NCI-H69 (cell line): ENCODE data around the gene TRIM17.

Experiments
- DNase-seq: peaks from one replicate; lab custom pipeline; 2025; lab: John Stamatoyannopoulos, UW

TRIM17 gene

DNA sequence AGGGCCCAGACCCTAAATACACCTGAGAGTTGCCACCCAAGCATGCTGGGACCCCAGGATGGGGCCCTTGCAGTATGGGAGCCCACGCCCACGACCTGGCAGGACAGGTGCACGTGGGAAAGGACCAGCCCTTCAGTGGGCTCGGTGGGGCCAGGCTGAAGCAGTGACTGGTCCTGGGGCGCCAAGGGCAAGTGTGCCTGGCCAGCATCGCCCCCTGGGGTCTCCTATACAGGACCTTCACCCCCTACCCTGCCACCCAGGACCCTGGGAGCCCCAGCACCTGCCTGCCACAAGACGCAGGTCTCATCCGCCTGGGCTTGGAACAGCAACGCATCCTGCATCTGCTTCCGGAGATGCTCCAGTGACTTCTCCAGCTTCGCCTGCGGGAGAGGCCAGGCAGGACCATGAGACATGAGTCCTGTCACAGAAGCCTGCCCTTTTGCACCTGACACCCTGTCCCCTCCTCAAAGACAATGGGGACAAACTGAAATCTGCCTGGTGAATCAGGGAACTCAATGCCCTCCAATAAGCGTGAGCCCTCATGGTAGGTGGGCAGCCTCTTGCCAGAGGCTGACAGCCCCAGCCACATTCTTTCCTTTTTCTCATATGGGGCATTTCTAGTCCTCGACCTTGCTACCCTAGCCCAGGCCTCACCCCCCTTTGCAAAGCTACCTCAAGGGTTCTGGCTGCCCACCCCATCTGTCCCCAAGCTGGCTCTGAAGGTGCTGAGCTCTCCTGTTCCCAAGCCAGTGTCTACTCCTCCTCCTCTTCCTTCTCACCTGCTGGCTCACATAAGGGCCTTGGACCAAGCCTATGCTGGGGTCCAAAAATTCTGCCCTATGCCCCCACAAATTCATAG lies 14.7 kb downstream of the TRIM17 start:
- DNase-seq, result no peak

DNA sequence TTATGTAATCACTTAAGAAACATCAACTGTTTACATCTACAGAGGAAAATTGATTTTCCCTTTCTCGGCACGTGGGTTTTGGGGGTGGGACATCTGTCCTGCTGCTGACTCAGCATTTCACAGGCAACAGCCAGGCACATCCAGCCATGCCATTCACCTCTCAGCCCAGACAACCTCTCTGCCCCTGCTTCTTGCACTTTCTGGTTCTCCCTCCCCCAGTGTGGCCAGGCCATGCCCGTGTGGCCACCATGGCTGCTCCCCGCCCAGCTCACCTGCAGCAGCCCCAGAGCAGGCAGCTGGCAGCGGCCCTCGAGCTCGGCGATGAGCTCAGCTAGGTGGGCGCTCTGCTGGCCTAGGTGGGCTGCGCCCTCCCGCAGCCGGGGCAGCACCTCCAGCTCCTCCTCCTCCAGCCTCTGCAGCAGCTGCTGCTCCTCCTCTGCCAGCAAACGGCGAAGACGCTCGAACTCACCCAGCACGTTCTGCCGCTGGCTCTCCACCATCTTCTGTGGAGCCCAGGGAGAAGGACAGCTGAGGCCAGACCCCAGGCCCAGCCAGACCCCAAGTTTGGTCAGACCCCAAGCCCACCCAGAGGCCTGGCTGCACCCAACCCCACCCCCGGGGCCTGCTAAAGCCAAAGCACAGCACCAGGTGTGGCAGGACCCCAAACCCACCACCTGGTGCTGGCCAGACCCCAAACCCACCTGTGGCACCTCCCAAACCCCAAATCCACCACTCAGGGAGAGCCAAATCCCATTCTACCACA lies 15.8 kb downstream of the TRIM17 start:
- DNase-seq, result no peak

DNA sequence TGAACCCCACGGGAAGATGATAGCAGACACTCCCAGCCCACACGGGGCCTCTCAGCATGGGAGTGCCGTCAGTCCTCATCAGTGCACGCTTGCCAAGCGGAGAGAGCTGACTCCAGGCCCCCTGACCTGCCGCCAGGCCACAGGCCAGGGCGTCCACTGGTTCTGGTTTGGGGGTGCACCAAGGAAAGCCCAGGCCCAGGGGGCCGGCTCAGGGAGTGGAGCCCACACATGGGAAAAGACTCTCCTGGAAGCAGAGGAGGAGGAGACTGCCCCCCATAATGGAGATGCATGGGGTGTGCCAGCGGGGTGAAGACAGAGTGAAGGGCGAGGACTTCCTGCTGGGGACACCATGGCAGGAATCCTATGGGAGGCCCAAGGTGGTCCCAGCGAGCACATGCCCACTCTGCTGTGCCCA lies 16.4 kb downstream of the TRIM17 start:
- DNase-seq, result no peak

DNA sequence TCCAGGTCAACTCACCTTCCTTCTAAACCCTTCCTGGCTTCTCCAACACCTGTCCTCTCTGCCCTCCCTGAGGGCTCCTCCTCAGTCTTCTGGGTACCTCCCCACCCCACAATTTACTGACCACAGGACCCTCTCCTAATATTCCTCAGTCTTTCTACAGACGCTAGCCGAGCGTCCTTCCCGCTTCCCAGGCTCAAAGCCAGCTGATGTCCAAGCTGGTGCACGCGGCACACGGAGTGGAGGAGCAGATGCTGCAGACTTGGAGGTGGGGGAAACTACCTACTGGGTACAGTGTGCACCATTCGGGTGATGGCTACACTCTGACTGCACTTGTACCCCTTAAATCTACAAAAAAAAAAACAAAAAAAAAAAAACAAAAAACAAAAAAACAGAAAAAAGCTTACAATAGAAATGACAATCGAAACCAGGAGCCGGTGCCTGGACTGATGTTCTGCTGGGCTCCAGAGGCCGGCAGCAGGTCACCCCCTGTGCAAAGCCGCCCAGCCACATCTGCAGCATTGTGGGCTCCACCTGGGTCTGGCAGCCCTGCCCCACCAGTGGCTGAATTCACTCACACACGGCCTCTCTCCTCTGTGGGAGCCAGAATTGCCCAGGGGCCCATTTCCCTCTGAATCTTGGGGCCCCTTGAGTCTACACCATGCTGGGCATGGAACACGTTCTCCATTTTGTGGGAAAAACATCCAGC lies 17.0 kb downstream of the TRIM17 start:
- DNase-seq, result no peak

DNA sequence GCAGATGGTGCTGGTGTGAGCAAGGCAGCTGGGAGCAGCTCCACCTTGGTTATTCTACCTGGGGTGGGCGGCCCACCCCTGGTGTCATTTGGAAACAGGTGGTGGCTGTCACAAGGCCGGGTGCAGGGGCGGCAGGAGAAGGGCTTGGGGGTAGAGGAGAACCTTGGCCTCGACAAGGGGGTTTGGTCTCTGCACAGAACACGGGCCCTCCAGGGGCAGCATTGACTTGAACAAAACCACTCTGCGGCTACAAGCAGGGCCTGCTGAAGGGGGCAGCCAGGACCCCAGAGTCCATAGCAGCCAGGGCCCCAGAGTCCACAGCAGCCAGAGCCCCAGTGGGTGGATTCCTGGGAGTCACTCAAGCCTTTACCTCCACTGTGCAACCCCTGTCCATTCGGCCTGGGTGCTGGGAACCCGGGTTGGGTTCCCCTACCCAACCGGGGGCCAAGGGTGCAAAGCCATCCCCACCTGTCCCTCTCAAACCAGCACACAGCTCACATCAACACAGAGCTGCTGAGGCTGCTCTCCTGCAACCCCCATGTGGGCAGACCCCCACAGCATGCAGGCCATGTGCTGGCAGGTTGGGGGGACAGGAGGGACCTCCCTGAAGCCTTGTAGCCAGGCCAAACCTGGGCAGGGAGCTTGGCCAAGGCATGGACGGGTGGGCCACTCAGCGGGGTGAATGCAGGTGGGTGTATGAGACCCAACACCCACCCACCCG lies 17.8 kb downstream of the TRIM17 start:
- DNase-seq, result no peak

DNA sequence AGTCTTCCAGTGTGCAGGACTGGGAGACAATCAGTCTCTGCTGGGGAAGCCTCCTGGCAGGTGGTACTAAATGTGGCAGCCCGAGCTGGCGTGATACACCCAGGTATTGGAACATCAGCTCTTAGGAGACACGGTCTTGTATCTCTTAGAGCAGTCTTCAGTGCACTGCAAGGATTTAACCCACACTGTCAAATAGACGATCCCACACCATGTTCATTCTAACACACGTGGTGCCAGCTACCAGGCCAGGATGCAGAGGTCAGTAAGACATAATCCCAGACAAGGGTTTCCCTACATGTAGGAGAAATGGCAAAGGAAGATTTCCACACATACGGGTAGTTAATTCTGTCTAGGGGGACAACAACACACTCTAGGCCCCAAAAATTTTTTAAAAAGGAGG lies 18.7 kb downstream of the TRIM17 start:
- no peak for DNase-seq

DNA sequence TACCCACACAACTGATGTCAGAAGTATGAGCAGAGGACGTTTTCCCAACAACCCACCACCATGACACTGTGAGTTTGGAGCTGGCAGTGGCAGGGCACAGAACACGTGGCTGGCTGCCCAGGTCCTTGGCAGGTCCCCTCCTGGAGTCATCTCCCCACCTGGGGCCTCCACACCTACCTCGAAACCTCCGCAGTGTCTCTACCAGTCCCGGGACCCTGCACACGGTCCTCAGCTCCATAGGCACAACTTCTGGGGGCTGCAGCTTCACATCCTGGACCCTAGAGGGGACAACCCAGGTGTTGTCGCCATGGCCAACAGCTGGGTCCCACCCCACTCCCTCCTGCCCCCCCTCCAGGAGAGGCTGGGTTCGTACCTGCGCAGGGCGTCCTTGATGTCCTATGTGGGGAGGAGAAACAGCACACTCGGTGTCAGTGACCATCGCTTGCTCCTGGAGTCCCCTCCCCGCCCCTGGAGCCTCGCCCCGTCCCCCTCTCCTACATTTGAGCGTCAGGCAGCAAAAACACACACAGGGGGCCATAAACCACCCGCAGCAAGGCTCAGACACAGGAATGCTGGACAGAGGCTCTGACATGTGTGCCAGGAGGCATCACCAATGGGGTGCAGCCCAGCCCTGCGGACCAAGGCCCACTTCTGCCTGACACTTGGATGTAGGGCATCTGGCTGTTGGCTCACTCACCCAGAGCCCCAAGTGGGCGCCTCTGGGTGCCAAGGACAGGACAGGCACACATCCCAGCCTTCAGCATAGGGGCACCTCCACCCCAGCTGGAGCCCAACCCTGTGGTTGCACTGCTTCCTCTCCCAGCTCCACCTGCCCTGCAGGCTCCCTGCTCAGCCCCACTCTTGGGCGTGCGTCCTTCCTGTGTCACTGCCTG lies 19.6 kb downstream of the TRIM17 start:
- DNase-seq, result no peak

DNA sequence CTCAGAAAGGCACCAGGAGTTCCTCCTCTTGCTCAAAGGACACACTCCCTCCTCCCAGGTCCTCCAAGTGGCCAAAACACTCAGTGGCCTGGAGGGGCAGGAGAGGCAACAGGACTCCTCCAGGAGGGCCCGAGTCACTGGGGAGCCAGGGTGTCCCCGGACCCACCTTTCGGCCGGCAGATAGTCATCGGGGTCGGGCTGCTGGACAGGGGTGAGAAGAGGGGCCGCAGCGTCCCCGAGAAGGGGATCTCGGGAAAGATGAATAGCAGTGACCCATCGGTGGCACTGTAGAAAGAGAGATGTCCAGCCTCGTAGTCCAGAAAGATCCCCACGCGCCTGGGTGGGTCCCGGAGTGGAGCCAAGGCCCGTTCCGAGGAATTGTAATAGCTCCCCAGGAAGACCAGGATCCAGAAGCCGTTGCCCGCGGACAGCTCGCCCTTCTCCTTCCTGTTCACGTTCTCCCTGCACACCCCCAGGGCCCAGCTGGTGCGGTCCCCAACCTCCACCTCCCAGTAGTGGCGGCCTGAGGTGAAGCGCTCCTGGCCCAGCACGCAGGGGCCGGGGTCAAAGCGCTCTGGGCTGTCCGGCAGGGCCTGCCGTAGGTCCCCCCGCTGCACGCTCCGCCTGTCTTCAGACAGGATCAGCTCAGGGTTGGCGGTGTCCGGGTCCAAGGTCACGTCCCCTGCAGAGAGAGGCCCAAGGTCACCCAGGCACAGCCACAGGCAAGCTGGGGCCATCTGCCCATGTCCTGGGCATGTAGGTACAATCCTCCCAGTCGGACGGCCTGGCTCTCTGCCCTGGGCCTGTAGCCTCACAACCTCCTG lies 21.9 kb downstream of the TRIM17 start:
- no peak for DNase-seq

DNA sequence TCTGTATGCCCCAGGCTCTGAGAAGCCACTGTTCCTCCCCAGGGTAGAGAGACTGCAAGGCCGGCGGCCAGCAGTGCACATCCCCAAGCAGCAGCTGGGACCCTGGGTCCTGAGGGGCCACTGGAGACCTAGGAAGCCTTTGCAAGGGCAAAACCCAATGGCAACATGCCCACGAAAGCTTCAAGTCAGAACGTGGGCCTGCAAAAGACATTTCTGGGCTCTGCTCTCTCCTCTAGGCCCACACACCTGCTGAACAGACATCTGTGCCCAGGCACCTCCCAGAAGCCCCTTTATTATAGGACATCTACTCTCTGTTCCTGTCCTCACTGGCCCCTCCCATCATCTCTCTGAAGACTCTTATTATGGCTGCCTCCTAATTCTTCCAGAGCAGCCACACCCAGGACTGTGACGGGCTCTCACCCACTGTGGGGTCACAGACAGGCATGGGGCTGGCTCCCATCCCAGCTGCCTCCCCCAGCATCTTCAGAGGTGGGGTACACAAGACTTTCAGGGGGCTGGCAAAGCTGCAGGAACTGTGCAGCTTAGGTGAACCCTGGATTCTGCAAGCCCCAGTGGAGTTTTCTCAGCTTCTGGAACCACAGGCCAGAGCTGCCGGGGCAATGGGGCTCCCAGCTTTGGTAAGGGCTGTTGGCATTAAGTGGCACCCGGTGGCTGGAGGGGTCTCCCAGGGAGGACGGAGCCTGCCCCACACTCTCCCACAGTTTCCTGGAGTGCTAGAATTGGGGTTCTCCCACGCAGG lies 22.7 kb downstream of the TRIM17 start:
- no peak for DNase-seq

DNA sequence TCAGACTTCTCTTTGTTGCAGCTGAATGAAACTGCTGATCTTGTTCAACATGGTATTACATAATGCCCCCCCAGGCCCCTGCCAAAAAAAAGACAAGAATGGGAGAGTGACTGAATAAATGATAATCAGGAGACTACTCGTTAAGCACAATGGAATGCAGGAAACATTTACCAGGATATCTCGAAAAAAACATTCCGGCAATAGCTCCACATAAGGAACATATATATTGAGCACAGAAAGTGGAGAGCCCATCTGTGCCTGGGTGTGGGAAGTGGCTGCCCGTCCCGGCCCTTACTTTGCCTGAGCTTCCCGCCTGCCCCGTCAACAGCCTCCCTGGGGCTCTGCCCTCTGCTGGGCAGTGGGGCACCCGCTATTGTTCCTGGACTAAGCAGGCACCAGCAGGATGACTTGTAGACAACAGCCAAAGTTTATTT lies 23.4 kb downstream of the TRIM17 start:
- no peak for DNase-seq

DNA sequence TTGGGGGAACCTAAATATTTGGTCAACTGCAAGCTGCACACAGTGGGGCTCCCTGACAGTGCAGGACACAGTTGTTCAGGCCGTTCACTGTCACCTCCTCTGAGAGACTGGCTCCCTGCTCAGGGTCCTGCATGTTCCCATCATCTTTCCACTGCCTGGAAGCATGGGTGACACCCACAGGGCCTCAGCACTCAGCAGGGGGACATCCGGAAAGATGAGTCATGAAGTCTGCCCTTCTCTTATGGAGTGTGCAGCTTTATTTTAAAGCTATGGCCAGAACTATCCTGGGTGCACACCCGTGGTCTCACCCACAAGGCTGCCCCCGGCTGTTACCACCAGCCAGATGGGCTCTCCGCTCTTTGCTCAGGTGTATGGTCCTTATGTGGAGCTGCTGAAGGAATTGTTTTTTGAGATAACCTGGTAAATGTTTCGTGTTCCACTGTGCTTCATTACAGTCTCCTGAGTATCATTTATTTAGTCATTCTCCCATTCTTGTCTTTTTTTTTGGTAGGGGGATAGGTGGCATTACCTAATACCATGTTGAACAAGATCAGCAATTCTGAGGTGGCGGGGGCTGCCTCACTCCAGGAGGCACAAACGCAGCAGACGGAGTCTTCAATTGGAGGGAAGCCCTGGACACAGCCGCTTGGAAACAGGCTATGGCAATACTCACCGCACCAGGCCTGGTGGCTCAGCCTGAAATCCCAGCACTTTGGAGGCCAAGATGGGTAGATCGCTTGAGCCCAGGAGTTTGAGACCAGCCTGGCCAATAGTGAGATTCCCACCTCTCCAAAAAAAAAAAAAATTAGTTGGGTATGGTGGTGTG lies 24.3 kb downstream of the TRIM17 start:
- DNase-seq, result peak; percentile 31

DNA sequence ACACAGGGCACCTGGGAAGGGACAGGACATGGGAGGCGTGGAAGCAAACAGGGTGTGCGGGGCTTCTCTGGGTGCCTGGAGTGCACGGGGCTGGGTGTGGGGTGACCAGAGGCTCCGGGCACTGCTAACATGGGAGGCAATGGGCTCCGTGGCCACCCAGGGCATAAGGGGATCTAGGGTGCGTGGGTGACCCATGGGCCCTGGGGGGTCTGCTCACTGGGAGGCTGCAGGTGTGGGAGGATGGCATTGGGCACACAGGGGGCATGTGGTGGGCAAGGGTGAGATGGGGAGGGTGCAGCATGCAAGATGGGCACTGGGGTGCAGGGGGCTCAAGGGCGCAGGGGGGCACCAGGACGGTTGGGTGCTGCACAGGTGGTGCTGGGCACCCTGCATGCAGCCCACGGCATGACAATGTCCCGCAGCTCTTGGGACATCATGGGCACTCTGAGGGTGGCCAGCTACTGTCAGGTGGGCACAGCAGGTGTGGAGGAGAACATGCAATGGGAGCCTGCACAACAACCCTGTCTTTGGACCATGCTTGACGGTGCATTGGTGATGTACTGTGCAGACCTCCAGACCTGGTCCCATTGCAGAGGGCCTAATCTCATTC lies 25.1 kb downstream of the TRIM17 start:
- no peak for DNase-seq

DNA sequence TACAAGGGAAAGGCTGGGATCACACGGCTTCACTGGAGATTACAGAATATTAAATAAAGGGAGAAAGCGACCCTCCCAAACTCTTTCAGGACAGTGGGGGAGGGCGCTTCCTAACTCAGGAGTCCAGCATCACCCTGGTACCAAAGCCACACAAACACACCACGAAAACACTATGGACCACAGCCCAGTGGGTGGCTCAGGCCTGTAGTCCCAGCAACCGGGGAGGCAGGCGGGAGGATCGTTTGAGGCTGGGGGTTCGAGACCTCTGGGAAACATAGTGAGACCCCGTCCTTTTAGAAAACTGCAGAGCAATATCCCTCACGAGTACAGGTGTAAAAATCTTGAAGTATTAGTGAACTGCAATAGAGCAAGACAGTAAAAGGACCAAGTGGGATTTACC lies 26.0 kb downstream of the TRIM17 start:
- no peak for DNase-seq

DNA sequence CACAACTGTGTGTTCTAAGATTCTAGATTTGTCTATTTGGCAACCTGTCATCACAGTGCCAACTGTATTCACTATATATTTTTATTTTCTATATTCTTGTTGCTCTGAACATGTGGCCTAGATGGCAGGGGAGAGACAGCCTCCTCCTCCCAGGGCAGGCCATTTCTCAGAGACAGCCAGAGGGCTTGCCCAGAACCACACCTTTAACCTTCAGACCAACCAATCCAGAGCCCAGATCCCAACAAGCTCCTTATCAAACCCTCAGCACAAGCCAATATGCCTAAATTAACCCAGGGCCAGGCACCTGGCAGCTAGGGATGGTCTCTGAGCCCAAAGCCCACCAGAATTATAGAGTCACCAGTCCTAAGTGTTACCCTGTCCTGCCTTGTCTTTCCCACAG lies 29.3 kb downstream of the TRIM17 start:
- no peak for DNase-seq

DNA sequence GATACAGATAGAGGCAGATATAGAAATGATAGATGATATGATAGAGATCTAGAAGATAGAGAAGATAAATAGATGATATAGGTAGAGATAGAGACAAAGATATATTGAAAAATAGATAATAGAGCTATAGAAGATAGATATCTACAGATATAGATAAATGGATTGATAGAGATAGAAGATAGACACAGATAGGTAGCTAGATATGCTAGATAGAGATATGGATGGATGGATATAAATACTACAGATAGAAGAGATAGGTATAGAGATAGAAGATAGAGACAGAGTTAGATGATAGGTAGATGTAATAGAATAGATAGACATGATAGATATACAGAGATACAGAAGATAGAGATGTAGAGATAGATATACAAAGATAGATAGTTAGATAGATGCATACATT lies 31.4 kb downstream of the TRIM17 start:
- DNase-seq, result no peak

DNA sequence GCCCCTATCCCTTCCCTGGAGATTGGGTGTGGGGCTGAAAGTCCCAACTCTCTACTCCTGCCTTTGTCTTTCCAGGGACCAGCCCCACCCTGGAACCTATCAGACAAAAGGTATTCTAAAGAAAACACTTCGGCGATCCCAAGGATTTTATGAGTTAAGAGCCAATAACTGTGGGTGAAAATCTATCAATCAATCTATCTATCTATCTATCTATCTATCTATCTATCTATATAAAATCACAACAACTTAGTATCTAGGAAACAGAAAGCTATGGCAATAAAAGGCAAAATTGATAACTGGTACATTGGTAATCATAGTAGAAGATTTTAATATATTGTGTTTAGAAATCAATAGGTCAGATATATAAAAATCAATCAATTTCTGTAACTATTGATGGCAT lies 32.9 kb downstream of the TRIM17 start:
- no peak for DNase-seq

DNA sequence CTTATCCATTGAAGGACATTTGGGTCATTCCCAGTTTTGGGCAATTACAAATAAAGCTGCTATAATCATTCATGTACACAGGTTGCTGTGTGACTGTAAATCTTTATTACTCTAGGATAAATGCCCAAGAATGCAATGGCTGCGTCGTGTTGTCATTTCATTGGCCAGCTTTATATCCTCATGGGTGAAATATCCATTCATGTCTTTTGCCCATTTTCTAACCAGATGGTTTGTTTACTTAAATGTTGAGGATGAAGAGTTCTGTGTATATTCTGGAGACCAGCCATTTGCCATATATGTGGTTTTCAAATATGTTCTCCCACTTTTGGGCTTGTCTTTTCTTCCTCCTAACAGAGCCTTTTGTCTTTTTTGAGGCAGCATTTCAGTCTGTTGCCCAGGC lies 35.3 kb downstream of the TRIM17 start:
- DNase-seq, result no peak

DNA sequence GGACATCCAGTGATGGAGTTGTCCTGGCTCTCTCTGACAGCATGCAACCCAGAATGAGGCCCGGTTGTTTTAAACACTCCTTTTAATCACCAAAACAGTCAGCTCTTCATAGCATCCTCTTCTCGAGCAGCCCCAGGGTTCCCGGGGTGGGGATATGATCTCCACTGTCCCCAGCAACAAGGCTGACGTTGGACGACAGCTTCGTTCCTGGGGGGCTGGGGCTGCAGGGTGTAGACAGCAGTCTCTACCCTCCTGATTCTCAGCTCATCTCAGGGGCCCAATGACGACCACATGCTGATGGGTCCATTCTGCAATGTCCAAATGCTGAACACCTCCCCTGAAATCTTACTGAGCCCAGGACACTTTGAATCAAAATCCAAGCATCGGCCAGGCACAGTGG lies 37.0 kb downstream of the TRIM17 start:
- no peak for DNase-seq
